IMR-90 (cell line): Measurements from ENCODE around the gene HS6ST3.

Experiments used
- BHLHE40 ChIP-seq: fragments of 150-350 bp; IDR thresholded peaks from 2 replicates; pipeline ENCODE4 v1.6.1; 2016; ENCODE audit warnings: mild to moderate bottlenecking, low read depth, low read length
- CEBPB ChIP-seq: IDR thresholded peaks from 2 replicates; pipeline ENCODE4 v1.6.1; 2012; ENCODE audit warnings: low read depth, low read length, improper control_type of control experiment
- MAFK ChIP-seq: IDR thresholded peaks from 2 replicates; pipeline ENCODE4 v1.6.1; 2012; ENCODE audit warnings: low read depth, low read length, improper control_type of control experiment
- MAZ ChIP-seq: IDR thresholded peaks from 2 replicates; pipeline ENCODE4 v1.6.1; 2012; ENCODE audit warnings: low read depth, mild to moderate bottlenecking, low read length, improper control_type of control experiment, moderate library complexity, borderline replicate concordance
- POLR2A ChIP-seq: IDR thresholded peaks from 2 replicates; pipeline ENCODE4 v1.6.1; 2012; ENCODE audit warnings: mild to moderate bottlenecking, low read depth, low read length
- TF ChIP-seq, protein P1 (sequence below): conservative IDR thresholded peaks from 2 replicates; pipeline ENCODE4 v1.5.1; 2012; ENCODE audit warnings: mild to moderate bottlenecking, low read depth, low read length, improper control_type of control experiment
- TF ChIP-seq, protein P2 (sequence below): fragments of 150-350 bp; IDR thresholded peaks from 2 replicates; pipeline ENCODE4 v1.6.1; 2017; ENCODE audit warnings: mild to moderate bottlenecking, antibody characterized with exemption, low read length, low read depth

DNA sequence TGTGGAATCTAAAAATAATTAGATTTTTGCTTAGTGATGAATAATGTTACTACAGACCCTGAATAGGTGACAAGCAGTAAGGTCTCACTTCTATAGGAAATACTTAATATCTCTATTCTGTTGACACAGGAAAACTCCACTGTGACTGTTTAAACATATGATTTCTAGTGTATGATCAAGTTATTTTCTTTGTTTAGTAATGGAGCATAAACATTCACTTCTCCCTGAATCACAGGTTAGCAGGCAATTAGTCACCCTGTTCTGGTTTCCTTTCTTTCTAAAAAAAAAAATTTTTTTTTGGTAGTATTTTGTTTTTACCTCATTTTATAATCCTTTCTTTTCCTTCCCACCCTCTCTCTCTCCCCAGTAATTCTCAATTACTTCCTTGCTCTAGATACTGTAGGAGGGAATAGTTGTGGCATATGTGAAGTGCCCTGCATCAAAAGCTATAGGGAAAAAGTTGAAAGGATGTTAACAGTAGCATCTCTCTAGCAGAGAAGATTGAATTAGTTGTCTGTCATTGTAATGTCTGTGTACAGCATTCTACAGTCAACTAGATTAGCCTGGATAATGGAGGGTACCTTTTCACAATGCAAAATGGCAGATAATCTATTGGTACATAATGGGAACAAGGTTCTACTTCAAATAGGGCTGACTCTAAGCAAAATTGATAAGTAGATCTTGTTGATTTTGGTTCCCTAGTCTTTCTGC, 3.5 kb downstream of the HS6ST3 start:
- TF ChIP-seq, protein P1, sequence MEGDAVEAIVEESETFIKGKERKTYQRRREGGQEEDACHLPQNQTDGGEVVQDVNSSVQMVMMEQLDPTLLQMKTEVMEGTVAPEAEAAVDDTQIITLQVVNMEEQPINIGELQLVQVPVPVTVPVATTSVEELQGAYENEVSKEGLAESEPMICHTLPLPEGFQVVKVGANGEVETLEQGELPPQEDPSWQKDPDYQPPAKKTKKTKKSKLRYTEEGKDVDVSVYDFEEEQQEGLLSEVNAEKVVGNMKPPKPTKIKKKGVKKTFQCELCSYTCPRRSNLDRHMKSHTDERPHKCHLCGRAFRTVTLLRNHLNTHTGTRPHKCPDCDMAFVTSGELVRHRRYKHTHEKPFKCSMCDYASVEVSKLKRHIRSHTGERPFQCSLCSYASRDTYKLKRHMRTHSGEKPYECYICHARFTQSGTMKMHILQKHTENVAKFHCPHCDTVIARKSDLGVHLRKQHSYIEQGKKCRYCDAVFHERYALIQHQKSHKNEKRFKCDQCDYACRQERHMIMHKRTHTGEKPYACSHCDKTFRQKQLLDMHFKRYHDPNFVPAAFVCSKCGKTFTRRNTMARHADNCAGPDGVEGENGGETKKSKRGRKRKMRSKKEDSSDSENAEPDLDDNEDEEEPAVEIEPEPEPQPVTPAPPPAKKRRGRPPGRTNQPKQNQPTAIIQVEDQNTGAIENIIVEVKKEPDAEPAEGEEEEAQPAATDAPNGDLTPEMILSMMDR = no peak
- TF ChIP-seq MAZ (no peak), POLR2A (no peak), MAFK (no peak), CEBPB (no peak), BHLHE40 (no peak)
- TF ChIP-seq, protein P2, sequence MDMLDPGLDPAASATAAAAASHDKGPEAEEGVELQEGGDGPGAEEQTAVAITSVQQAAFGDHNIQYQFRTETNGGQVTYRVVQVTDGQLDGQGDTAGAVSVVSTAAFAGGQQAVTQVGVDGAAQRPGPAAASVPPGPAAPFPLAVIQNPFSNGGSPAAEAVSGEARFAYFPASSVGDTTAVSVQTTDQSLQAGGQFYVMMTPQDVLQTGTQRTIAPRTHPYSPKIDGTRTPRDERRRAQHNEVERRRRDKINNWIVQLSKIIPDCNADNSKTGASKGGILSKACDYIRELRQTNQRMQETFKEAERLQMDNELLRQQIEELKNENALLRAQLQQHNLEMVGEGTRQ = no peak
